IMR-90 (cell line): ENCODE results near the gene GALNT16. TPM values are rescaled to one million over a fixed set of nuclear protein-coding genes. Genes with fewer than 3 reads are reported as not detected.

Source experiments
- ATAC-seq: fragments of 200-7000 bp; cut with Tn5 transposase; 2 replicates; pipeline ENCODE4 v1.9.1; 2020; ENCODE audit warnings: low read depth, mild to moderate bottlenecking, moderate library complexity
- BruUV-seq: library from RNA; stranded (reverse); fragments of 400-500 nt; replicated peaks from 2 replicates; lab custom pipeline; 2021; lab: Mats Ljungman, UMichigan
- CTCF ChIA-PET: fragments of 300-600 bp; formaldehyde crosslinking; extraction: SDS; loops from one replicate; lab custom pipeline; 2021; ENCODE audit warnings: antibody characterized with exemption; lab: Yijun Ruan, JAX
- POLR2A ChIA-PET: fragments of 300-600 bp; sonication (Branson Sonifier 250); formaldehyde crosslinking; loops from one replicate; lab custom pipeline; 2022; ENCODE audit warnings: antibody characterized with exemption; ENCODE audit not compliant: unreplicated experiment; lab: Charles Lee
- DNase-seq: peaks from one replicate; pipeline ENCODE4 v3.0.0; 2013
- H2AFZ ChIP-seq: replicated peaks from 2 replicates; pipeline ENCODE3; 2013; ENCODE audit warnings: low read length, mild to moderate bottlenecking; ENCODE audit not compliant: poor library complexity
- H2AK5ac ChIP-seq: 2 replicates; pipeline ENCODE4 v1.6.1; 2013; ENCODE audit warnings: low read depth, low read length, inconsistent platforms
- H2AK9ac ChIP-seq: replicated peaks from 2 replicates; pipeline ENCODE3; 2013; ENCODE audit warnings: mild to moderate bottlenecking, low read depth, low read length, moderate library complexity; ENCODE audit not compliant: poor library complexity
- H2BK120ac ChIP-seq: 2 replicates; pipeline ENCODE4 v1.6.1; 2013; ENCODE audit warnings: low read depth, low read length, inconsistent platforms
- H2BK15ac ChIP-seq: 3 replicates; pipeline ENCODE4 v1.6.1; 2013; ENCODE audit warnings: low read depth, low read length, inconsistent platforms
- H2BK20ac ChIP-seq: 2 replicates; pipeline ENCODE4 v1.6.1; 2013; ENCODE audit warnings: low read depth, mild to moderate bottlenecking, inconsistent platforms, low read length, moderate library complexity
- H2BK5ac ChIP-seq: 2 replicates; pipeline ENCODE4 v1.6.1; 2013; ENCODE audit warnings: mild to moderate bottlenecking, low read depth, low read length, inconsistent platforms; ENCODE audit not compliant: poor library complexity, severe bottlenecking
- H3K14ac ChIP-seq: replicated peaks from 2 replicates; pipeline ENCODE4 v1.6.1; 2013; ENCODE audit warnings: low read depth, low read length, inconsistent platforms
- H3K18ac ChIP-seq: 2 replicates; pipeline ENCODE4 v1.6.1; 2013; ENCODE audit warnings: low read depth, low read length, control low read depth
- H3K23ac ChIP-seq: 2 replicates; pipeline ENCODE4 v1.6.1; 2013; ENCODE audit warnings: low read depth, low read length, inconsistent platforms
- H3K27ac ChIP-seq: 2 replicates; pipeline ENCODE4 v1.5.1; 2013; ENCODE audit warnings: mild to moderate bottlenecking, control low read depth, low read length; ENCODE audit not compliant: insufficient read depth
- H3K27me3 ChIP-seq: 2 replicates; pipeline ENCODE4 v1.6.1; 2013; ENCODE audit warnings: low read length; ENCODE audit not compliant: control insufficient read depth, insufficient read depth
- H3K36me3 ChIP-seq: 2 replicates; pipeline ENCODE4 v1.6.1; 2013; ENCODE audit warnings: low read length, mixed read lengths; ENCODE audit not compliant: control insufficient read depth, insufficient read depth
- H3K4ac ChIP-seq: 2 replicates; pipeline ENCODE4 v1.6.1; 2013; ENCODE audit warnings: low read depth, low read length, inconsistent platforms
- H3K4me1 ChIP-seq: 2 replicates; pipeline ENCODE4 v1.6.1; 2013; ENCODE audit warnings: low read length, mixed read lengths; ENCODE audit not compliant: control insufficient read depth, insufficient read depth
- H3K4me2 ChIP-seq: 2 replicates; pipeline ENCODE4 v1.6.1; 2013; ENCODE audit warnings: low read depth, mild to moderate bottlenecking, control low read depth, low read length, moderate library complexity
- H3K4me3 ChIP-seq: 2 replicates; pipeline ENCODE4 v1.5.1; 2013; ENCODE audit warnings: low read depth, mild to moderate bottlenecking, control low read depth, low read length, moderate library complexity; ENCODE audit not compliant: insufficient read depth
- H3K56ac ChIP-seq: 2 replicates; pipeline ENCODE4 v1.6.1; 2013; ENCODE audit warnings: low read length, inconsistent platforms; ENCODE audit not compliant: insufficient read depth; ENCODE audit errors: extremely low read depth
- H3K79me1 ChIP-seq, 2 experiments: 2 replicates each; pipeline ENCODE4 v1.6.1; 2013; ENCODE audit warnings: low read length in 2 of 2, inconsistent platforms in 1 of 2, low read depth in 1 of 2
- H3K9ac ChIP-seq: 2 replicates; pipeline ENCODE4 v1.6.1; 2013; ENCODE audit warnings: low read depth, low read length, control low read depth
- H3K9me1 ChIP-seq: 2 replicates; pipeline ENCODE4 v1.6.1; 2013; ENCODE audit warnings: low read length, inconsistent platforms; ENCODE audit not compliant: insufficient read depth
- H3K9me3 ChIP-seq: 2 replicates; pipeline ENCODE4 v1.6.1; 2013; ENCODE audit warnings: low read length; ENCODE audit not compliant: control insufficient read depth, insufficient read depth
- H4K20me1 ChIP-seq: 2 replicates; pipeline ENCODE4 v1.6.1; 2013; ENCODE audit warnings: low read length, inconsistent platforms; ENCODE audit not compliant: insufficient read depth
- H4K5ac ChIP-seq: 2 replicates; pipeline ENCODE4 v1.6.1; 2013; ENCODE audit warnings: mild to moderate bottlenecking, low read depth, low read length, control low read depth
- H4K8ac ChIP-seq, 2 experiments: 2 replicates each; pipeline ENCODE4 v1.6.1; 2013; ENCODE audit warnings: low read depth in 2 of 2, low read length in 2 of 2, control low read depth in 1 of 2, inconsistent platforms in 1 of 2
- H4K91ac ChIP-seq: 2 replicates; pipeline ENCODE4 v1.6.1; 2013; ENCODE audit warnings: low read depth, low read length, inconsistent platforms; ENCODE audit not compliant: insufficient read depth
- BHLHE40 ChIP-seq: fragments of 150-350 bp; IDR thresholded peaks from 2 replicates; pipeline ENCODE4 v1.6.1; 2016; ENCODE audit warnings: mild to moderate bottlenecking, low read depth, low read length
- WGBS, 2 experiments: methylation state at CpG; one replicate each; pipeline versions ENCODE4 v1.1.5 to v1.1.7; 2013; ENCODE audit warnings: missing lambda C conversion rate in 2 of 2; ENCODE audit not compliant: insufficient read length in 1 of 2; ENCODE audit errors: extremely low coverage in 2 of 2; 5-methylcytosine and 5-hydroxymethylcytosine counted together
- dilution Hi-C: fragments of 300-500 bp; cut with HindIII; formaldehyde crosslinking; loops from one replicate; pipeline ENCODE4 v1.14.3; 2018; ENCODE audit warnings: low sequenced_read_pairs; ENCODE audit not compliant: unreplicated experiment
- in situ Hi-C: fragments of 300-500 bp; cut with MboI; formaldehyde crosslinking; loops from 3 replicates; pipeline ENCODE4 v1.14.3; 2019; ENCODE audit warnings: low sequenced_read_pairs, inconsistent platforms, mixed read lengths
- intact Hi-C: fragments of 100-400 bp; cut with micrococcal nuclease; formaldehyde crosslinking; loops from 2 replicates; pipeline ENCODE4 v1.10.0; 2022
- polyA plus RNA-seq, 3 experiments: library from polyadenylated mRNA; depleted of rRNA; stranded (reverse); fragments of >200 nt; gene quantifications; 2 replicates each; pipeline ENCODE4 v1.2.3, GENCODE V29; 2012; ENCODE audit warnings: low replicate concordance in 1 of 3
- total RNA-seq: library from RNA; depleted of rRNA; stranded (reverse); fragments of >200 nt; gene quantifications from 2 replicates; pipeline ENCODE4 v1.2.3, GENCODE V29; 2012

The GALNT16 gene
- total and polyA plus RNA-seq, 2 of the 4 experiments (the other 2 are of a cell fraction): 0.36 to 1.5 TPM

- no peak overlapping the region for H3K4me3 ChIP-seq
- no peak for TF ChIP-seq BHLHE40
- no peak overlapping the region for H2AK5ac ChIP-seq
- DNase-seq: no peak
- no TSS peak for BruUV-seq
- H2BK15ac ChIP-seq: no peak overlapping the region
- no peak overlapping the region for H2AK9ac ChIP-seq
- H4K91ac ChIP-seq: no peak overlapping the region
- H3K4ac ChIP-seq: no peak overlapping the region
- no peak overlapping the region for H3K27ac ChIP-seq
- H4K20me1 ChIP-seq: no peaks in the 10 kb centered on the region
- H2BK5ac ChIP-seq: no peak overlapping the region
- H4K5ac ChIP-seq: no peak overlapping the region
- dilution Hi-C loops: no loop called here
- no peak overlapping the region for H3K23ac ChIP-seq
- H3K79me1 ChIP-seq: no peaks in the 10 kb centered on the region
- H3K9me1 ChIP-seq: 0 out of 2 replicates have a peak, but pooled peaks cover 3% of the 10 kb centered on the region
- CTCF ChIA-PET: no interaction called here
- H3K9ac ChIP-seq: no peak overlapping the region
- no peak overlapping the region for H3K14ac ChIP-seq
- no peak overlapping the region for H2BK20ac ChIP-seq
- WGBS, 2 experiments: 70% methylated on average over 2 of the region's 13 CpGs; no CpG with 5 or more reads in 1 of the 2 experiments
- H3K36me3 ChIP-seq: no peaks in the 10 kb centered on the region
- no peaks in the 10 kb centered on the region for H3K4me1 ChIP-seq
- H3K4me2 ChIP-seq: no peak overlapping the region
- in situ Hi-C loops: no loop called here
- intact Hi-C loops: no loop called here
- no peak overlapping the region for H3K18ac ChIP-seq
- H3K9me3 ChIP-seq: no peaks in the 10 kb centered on the region
- no peak overlapping the region for H3K56ac ChIP-seq
- POLR2A ChIA-PET: no interaction called here
- peaks cover 48% of the 10 kb centered on the region for H3K27me3 ChIP-seq
- H2AFZ ChIP-seq: no peak overlapping the region
- no peak overlapping the region for H4K8ac ChIP-seq
- H2BK120ac ChIP-seq: no peak overlapping the region
- ATAC-seq: no peak
These were observed 79.5 kb downstream of the GALNT16 start for GRCh38 chr14:69339426-69339825.
